GM12892 (cell line): ENCODE data around the gene TMEM150A.

Experiments used
- POLR2A ChIP-seq: IDR thresholded peaks from 2 replicates; pipeline ENCODE4 v1.6.1; 2011; ENCODE audit warnings: low read depth, low read length, control low read depth
- POLR2AphosphoS5 ChIP-seq: IDR thresholded peaks from 2 replicates; pipeline ENCODE4 v1.6.1; 2011; ENCODE audit warnings: low read depth, low read length, control low read depth

GRCh38 chr2:85628658-85629057 lies 26.2 kb upstream of the TMEM150A start:
- TF ChIP-seq POLR2AphosphoS5 (no peak), POLR2A (no peak)
